D721Med (cell line): ENCODE results near the gene C16orf92.

Experiments used
- DNase-seq: peaks from one replicate; pipeline ENCODE4 v3.0.0; 2011; ENCODE audit warnings: low spot score; ENCODE audit not compliant: insufficient read length
- FAIRE-seq: peaks from 2 replicates; lab custom pipeline; 2011; peaks lifted over from hg19 to GRCh38; lab: Jason Lieb, UNC
- CTCF ChIP-seq: IDR thresholded peaks from 2 replicates; pipeline ENCODE4 v1.5.1; 2012; ENCODE audit warnings: mild to moderate bottlenecking, control low read depth; ENCODE audit not compliant: insufficient read depth; ENCODE audit errors: missing control alignments

The C16orf92 gene

GRCh38 chr16:30006659-30007377 lies 16.2 kb upstream of the C16orf92 start:
- TF ChIP-seq CTCF = no peak
- no peak for FAIRE-seq
- no peak for DNase-seq

GRCh38 chr16:30007378-30007895 lies 15.6 kb upstream of the C16orf92 start:
- FAIRE-seq (no peak), DNase-seq (no peak)
- TF ChIP-seq CTCF = no peak

GRCh38 chr16:30009085-30009862 lies 13.7 kb upstream of the C16orf92 start:
- FAIRE-seq (no peak), DNase-seq (no peak)
- no peak for TF ChIP-seq CTCF

- FAIRE-seq = no peak
- no peak for DNase-seq
- TF ChIP-seq CTCF = no peak
These were observed 12.8 kb upstream of the C16orf92 start for GRCh38 chr16:30009990-30010843.

GRCh38 chr16:30010844-30011713 lies 11.9 kb upstream of the C16orf92 start, which contains the start of gene DOC2A:
TSS of gene DOC2A (minus strand) at chr16:30011027. CDS start at chr16:30010222, 805 bp downstream.
- DNase-seq (no peak), FAIRE-seq (no peak)
- TF ChIP-seq CTCF = no peak
